A673 (cell line): ENCODE measurements around the gene UNC5A. TPM values are rescaled to one million over a fixed set of nuclear protein-coding genes. Genes with fewer than 3 reads are reported as not detected.

ENCODE experiments used
- BruUV-seq: library from RNA; stranded (reverse); fragments of 400-500 nt; replicated peaks from 2 replicates; lab custom pipeline; 2021; lab: Mats Ljungman, UMichigan
- CTCF ChIA-PET: fragments of 300-600 bp; sonication (Branson Sonifier 250); formaldehyde crosslinking; loops from one replicate; lab custom pipeline; 2022; ENCODE audit warnings: antibody characterized with exemption; lab: Charles Lee
- POLR2A ChIA-PET: fragments of 300-600 bp; sonication (Branson Sonifier 250); formaldehyde crosslinking; loops from one replicate; lab custom pipeline; 2022; ENCODE audit warnings: antibody characterized with exemption; ENCODE audit not compliant: low non-redundant PET; lab: Charles Lee
- DNase-seq: peaks from one replicate; pipeline ENCODE4 v3.0.0-alpha.2; 2015; ENCODE audit warnings: low spot score
- H3K27ac ChIP-seq: fragments of 200-600 bp; sonication (generic); 2 replicates; pipeline ENCODE4 v1.5.1; 2016; ENCODE audit warnings: mixed run types, low read depth, mild to moderate bottlenecking, mixed read lengths, antibody characterized with exemption, low read length; ENCODE audit not compliant: poor library complexity, severe bottlenecking
- H3K27me3 ChIP-seq: fragments of 200-600 bp; sonication (generic); replicated peaks from 2 replicates; pipeline ENCODE4 v1.6.1; 2017; ENCODE audit warnings: mixed run types, low read depth, mild to moderate bottlenecking, mixed read lengths, antibody characterized with exemption, low read length; ENCODE audit not compliant: insufficient read depth, poor library complexity
- H3K36me3 ChIP-seq: fragments of 200-600 bp; sonication (generic); 2 replicates; pipeline ENCODE4 v1.6.1; 2016; ENCODE audit warnings: mixed run types, mild to moderate bottlenecking, mixed read lengths, antibody characterized with exemption, low read length; ENCODE audit not compliant: insufficient read depth, poor library complexity, severe bottlenecking
- H3K4me1 ChIP-seq: fragments of 200-600 bp; sonication (generic); 2 replicates; pipeline ENCODE4 v1.6.1; 2017; ENCODE audit warnings: mixed run types, mild to moderate bottlenecking, mixed read lengths, antibody characterized with exemption, low read length; ENCODE audit not compliant: insufficient read depth, poor library complexity, severe bottlenecking
- H3K4me3 ChIP-seq: fragments of 200-600 bp; sonication (generic); 2 replicates; pipeline ENCODE4 v1.5.1; 2016; ENCODE audit warnings: low read depth, mixed run types, mild to moderate bottlenecking, mixed read lengths, low read length; ENCODE audit not compliant: poor library complexity, severe bottlenecking
- H3K9me3 ChIP-seq: fragments of 200-600 bp; sonication (generic); 2 replicates; pipeline ENCODE4 v1.6.1; 2016; ENCODE audit warnings: mixed run types, low read depth, mild to moderate bottlenecking, mixed read lengths, antibody characterized with exemption, low read length; ENCODE audit not compliant: poor library complexity, severe bottlenecking
- CTCF ChIP-seq: fragments of 300-800, 200-600 bp; sonication (generic); conservative IDR thresholded peaks from 2 replicates; pipeline ENCODE4 v1.5.1; 2017; ENCODE audit warnings: low read depth, mild to moderate bottlenecking, antibody characterized with exemption, low read length, moderate library complexity, mixed read lengths
- EZH2 ChIP-seq: fragments of 200-600 bp; sonication (generic); IDR thresholded peaks from 2 replicates; pipeline ENCODE4 v1.6.1; 2017; ENCODE audit warnings: borderline replicate concordance, low read depth, mild to moderate bottlenecking, mixed read lengths, antibody characterized with exemption, low read length; ENCODE audit not compliant: poor library complexity, severe bottlenecking
- intact Hi-C: fragments of 100-400 bp; cut with micrococcal nuclease; formaldehyde crosslinking; loops from one replicate; pipeline ENCODE4 v1.10.0; 2022; ENCODE audit not compliant: unreplicated experiment
- total RNA-seq: library from RNA; stranded (reverse); gene quantifications from 2 replicates; pipeline ENCODE4 v1.2.3, GENCODE V29; 2021

UNC5A gene
- total RNA-seq, 1 experiment from 2014 or later = 7.5 TPM

GRCh38 chr5:176857894-176858273, 47.5 kb downstream of the UNC5A start:
- no peak for DNase-seq
- H3K4me3 ChIP-seq = no peak overlapping the region
- no peak for TF ChIP-seq EZH2
- no peak for TF ChIP-seq CTCF
- H3K27ac ChIP-seq = no peak overlapping the region
- no peaks in the 10 kb centered on the region for H3K4me1 ChIP-seq
- no peaks in the 10 kb centered on the region for H3K36me3 ChIP-seq
- no TSS peak for BruUV-seq
- H3K27me3 ChIP-seq = no peaks in the 10 kb centered on the region
- POLR2A ChIA-PET = no interaction called here
- no peaks in the 10 kb centered on the region for H3K9me3 ChIP-seq
- intact Hi-C loops = no loop called here
- CTCF ChIA-PET = no interaction called here

GRCh38 chr5:176859916-176860315, 49.6 kb downstream of the UNC5A start:
- POLR2A ChIA-PET = no interaction called here
- no peaks in the 10 kb centered on the region for H3K4me1 ChIP-seq
- no peaks in the 10 kb centered on the region for H3K36me3 ChIP-seq
- no peaks in the 10 kb centered on the region for H3K27me3 ChIP-seq
- no peak overlapping the region for H3K4me3 ChIP-seq
- no peak for DNase-seq
- CTCF ChIA-PET = no interaction called here
- BruUV-seq = no TSS peak
- H3K9me3 ChIP-seq = no peaks in the 10 kb centered on the region
- TF ChIP-seq CTCF = no peak
- TF ChIP-seq EZH2 = no peak
- H3K27ac ChIP-seq = no peak overlapping the region
- intact Hi-C loops = no loop called here

GRCh38 chr5:176860381-176860780, 50.0 kb downstream of the UNC5A start:
- BruUV-seq = no TSS peak
- intact Hi-C loops = no loop called here
- TF ChIP-seq CTCF (no peak), EZH2 (no peak)
- ChIA-PET CTCF (no interaction called here), POLR2A (no interaction called here)
- H3K36me3 ChIP-seq = no peaks in the 10 kb centered on the region
- H3K27ac ChIP-seq = no peak overlapping the region
- no peaks in the 10 kb centered on the region for H3K4me1 ChIP-seq
- H3K27me3 ChIP-seq = no peaks in the 10 kb centered on the region
- no peak overlapping the region for H3K4me3 ChIP-seq
- no peak for DNase-seq
- H3K9me3 ChIP-seq = no peaks in the 10 kb centered on the region
